HG03571 (cell line): ENCODE measurements around the gene SERPINI1.

ENCODE experiments used
- ATAC-seq: cut with Tn5 transposase; IDR thresholded peaks from one replicate; pipeline ENCODE4 v1.9.1; 2021; ENCODE audit not compliant: unreplicated experiment

The SERPINI1 gene

DNA sequence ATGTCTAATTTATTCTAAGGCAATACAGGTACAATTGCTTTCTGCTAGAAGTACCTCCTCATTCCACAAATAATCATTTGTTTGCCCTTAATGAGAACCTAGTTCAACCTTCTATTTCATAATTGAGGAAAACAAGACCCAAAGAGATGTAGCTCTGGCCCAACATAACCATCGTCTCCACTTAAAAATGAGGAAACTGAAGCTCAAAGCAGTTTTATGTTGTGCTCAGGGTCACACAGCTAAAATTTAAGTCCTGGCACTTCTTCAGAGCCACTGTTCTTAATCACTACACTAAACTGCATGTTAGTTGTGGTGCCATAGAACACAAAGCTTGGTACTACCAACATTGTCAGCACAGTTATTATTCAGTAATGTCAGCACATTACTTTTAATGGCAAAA is 108.0 kb downstream of the SERPINI1 start:
- ATAC-seq, result no peak

DNA sequence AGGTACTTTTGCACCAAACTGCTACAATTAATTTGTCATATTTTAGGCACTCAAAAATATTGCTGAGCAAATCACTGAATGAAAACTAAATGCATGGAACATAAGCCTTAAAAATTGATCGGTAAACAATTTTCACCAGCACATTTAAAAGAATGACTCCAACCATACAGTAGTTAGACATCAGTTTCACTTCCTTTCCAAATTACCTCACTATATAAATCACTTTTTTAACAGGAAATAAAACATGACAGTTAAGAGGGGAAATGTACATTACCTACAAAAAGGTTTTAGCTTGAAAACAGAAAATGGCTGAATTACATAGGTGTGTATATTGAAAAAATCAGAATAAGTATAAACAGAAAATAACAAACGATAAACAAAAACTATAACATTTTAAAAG is 108.4 kb downstream of the SERPINI1 start:
- ATAC-seq, result no peak

- ATAC-seq, result no peak
Observed at GRCh38 chr3:167844528-167844927, 109.0 kb downstream of the SERPINI1 start.

DNA sequence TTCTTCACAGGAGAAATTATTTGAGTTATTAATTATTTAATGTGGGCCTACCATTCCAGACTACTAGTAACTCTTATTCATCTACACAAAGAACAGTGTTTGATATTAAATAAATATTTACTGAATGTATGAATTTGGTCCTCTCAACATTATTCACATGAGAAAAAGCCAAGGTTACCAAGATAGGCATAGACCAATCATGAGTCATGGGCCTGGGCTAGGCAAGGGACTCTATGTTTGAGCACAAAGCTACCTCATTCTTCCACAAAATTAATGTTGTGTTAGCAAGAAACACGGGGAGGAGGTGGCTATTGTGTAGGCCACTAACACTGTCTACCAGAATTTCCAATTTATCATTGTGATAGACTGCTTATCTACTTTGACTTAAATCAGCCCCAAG is 115.7 kb downstream of the SERPINI1 start:
- ATAC-seq, result no peak

DNA sequence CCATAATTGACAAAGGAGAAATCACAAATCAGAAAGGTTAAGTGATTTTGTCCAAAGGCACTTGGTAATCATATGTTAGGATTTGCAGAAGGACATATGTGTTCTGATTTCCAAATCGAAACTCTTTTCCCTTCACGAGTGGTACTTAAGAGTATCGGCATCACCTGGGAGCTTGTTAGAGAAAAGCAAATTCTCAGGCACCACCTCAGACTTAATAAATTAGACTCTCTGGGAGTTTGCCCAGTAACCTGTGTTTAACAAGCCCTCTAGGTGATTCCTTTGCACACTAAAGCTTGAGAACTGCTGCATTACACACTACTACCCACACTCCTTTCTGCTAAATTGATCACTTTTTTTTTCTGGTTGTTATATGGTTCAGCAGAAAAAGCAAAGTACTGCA is 116.2 kb downstream of the SERPINI1 start:
- no peak for ATAC-seq

GRCh38 chr3:167852216-167852615 is 116.7 kb downstream of the SERPINI1 start:
- no peak for ATAC-seq

- ATAC-seq, result no peak
Observed at GRCh38 chr3:167854063-167854462, 118.5 kb downstream of the SERPINI1 start.

GRCh38 chr3:167854846-167855245 is 119.3 kb downstream of the SERPINI1 start:
- no peak for ATAC-seq

DNA sequence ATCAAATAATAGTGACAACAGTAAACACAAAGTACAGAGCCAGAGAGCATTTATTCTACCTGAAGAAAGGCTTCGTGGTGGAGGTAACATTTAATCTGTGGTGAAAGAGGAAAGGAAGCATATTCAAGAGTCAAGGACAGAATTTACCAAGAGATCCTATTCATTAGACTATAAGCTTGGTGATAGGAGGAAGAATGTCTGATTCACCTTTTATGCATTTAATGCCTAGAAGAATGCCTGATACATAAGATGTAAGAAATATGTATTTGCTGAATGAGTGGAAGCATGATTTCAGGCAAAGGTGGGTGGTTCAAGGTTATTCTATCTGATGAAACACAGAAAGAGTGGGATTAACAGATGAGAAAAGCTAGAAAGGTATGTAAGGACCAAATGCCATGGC is 119.8 kb downstream of the SERPINI1 start:
- ATAC-seq, result no peak

- ATAC-seq, result no peak
Observed at GRCh38 chr3:167858865-167859264, 123.3 kb downstream of the SERPINI1 start.

GRCh38 chr3:167859610-167860009 is 124.1 kb downstream of the SERPINI1 start:
- ATAC-seq, result no peak

- ATAC-seq, result no peak
Observed at GRCh38 chr3:167861649-167862048, 126.1 kb downstream of the SERPINI1 start.

GRCh38 chr3:167862104-167862730 is 126.7 kb downstream of the SERPINI1 start:
- ATAC-seq, result no peak

DNA sequence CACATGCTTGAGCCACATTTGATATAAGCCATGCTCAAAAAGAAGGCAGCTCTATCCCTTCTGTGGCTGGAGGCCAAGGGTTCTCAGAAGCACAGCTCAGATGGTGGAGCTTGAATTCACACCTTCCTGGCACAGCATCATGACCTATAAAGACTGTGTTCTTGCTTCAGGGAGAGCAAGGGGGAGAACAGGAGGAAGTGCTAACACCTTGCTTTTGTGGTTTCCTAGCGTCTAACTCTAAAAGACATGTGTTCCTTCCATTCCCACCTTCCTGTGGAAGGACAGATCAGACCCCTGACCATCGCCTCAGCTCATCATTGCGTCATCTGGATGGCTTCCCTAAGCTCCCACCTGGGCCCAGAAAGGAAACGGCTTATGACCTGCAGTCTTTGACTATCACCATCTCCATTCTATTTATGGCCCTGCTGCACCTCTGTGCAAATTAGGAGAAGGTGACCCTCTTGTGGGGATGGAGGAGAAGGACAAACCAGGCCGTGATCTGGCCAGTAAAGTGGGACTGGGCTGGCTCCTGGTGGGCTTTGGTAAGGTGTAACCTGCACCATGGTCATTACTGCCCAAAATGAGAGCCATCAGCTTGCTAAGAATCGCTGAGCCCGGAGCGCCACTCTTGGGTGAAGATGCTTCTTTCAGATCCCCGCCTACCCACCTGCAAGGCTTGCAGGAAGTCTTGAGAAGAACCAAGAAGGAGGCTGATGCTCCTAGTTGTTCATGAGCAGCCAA is 128.5 kb downstream of the SERPINI1 start:
- ATAC-seq, result no peak

DNA sequence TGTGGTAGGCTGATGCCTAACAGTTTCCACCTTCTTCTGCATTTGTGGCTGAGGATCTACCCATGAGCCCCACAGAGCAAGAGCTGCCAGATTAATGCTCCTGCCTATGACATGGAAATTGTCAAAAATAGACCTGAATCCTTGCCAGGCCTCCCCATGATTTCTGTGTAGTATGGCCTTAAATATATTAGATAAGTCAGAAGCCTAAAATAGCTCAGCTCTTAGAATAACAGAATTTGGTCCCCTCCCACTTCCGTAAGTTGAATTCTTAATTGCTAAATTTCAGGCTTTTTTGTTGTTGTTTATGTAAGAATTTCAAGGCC is 129.0 kb downstream of the SERPINI1 start:
- ATAC-seq, result no peak

GRCh38 chr3:167866331-167866730 is 130.8 kb downstream of the SERPINI1 start:
- no peak for ATAC-seq

DNA sequence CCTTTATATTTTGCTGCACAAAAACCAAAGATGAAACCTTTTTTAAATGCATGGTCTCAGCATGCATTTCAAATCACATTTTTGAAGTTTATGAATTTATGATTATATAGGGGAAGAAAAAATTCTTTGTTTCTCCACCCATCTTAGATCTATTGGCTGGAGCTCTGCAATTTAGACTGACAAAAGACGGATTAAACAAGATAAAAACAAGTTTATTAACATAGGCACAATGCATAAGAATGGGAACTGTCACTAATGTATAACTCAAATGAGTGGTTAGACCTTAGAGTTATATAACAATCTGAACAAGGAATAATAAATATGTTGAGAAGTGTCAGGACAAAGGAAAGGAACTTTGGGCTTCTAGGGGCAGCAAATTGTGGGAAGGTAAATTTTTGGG is 132.5 kb downstream of the SERPINI1 start:
- no peak for ATAC-seq

DNA sequence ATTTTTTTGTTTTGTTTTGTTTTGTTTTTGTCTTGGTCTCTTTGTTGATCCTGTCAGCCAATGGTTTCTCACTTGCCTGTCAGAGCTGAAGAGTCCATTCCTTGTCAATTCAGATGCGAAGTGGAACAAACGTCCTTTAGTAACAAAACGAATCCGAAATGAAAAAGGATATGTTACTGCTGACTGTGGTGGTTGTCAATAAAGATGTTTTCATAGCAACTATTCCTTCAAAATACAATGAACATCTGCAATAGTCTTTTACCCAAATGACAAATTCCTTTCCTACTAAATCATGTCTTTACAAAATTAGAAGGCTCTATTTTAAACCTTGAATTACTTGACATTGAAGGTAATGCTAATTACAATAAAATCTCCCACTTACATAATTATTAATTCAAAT is 134.7 kb downstream of the SERPINI1 start:
- ATAC-seq, result no peak

- ATAC-seq, result no peak
Observed at GRCh38 chr3:167870759-167871158, 135.2 kb downstream of the SERPINI1 start.

- ATAC-seq, result no peak
Observed at GRCh38 chr3:167872032-167872431, 136.5 kb downstream of the SERPINI1 start.

GRCh38 chr3:167872941-167873340 is 137.4 kb downstream of the SERPINI1 start:
- no peak for ATAC-seq

- ATAC-seq, result no peak
Observed at GRCh38 chr3:167874671-167875372, 139.3 kb downstream of the SERPINI1 start.
